H9 (cell line): Measurements from ENCODE around the gene SFI1. TPM values are rescaled to one million over a fixed set of nuclear protein-coding genes. Genes with fewer than 3 reads are reported as not detected.

Experiments used
- DNase-seq: peaks from one replicate; pipeline ENCODE4 v3.0.0-alpha.2; 2017
- H2AFZ ChIP-seq: one replicate; pipeline ENCODE4 v1.6.1; 2013; ENCODE audit warnings: mild to moderate bottlenecking, low read length, control low read depth, moderate library complexity
- H2AK5ac ChIP-seq: 2 replicates; pipeline ENCODE4 v1.6.1; 2013; ENCODE audit warnings: low read length, control low read depth, mixed read lengths; ENCODE audit not compliant: insufficient read length
- H2BK120ac ChIP-seq: one replicate; pipeline ENCODE4 v1.6.1; 2013; ENCODE audit warnings: low read depth, mild to moderate bottlenecking, low read length, control low read depth, inconsistent platforms; ENCODE audit not compliant: poor library complexity, severe bottlenecking
- H2BK12ac ChIP-seq: 2 replicates; pipeline ENCODE4 v1.6.1; 2013; ENCODE audit warnings: low read length, control low read depth, mixed read lengths, low read depth; ENCODE audit not compliant: insufficient read length
- H2BK15ac ChIP-seq: 2 replicates; pipeline ENCODE4 v1.6.1; 2013; ENCODE audit warnings: low read depth, low read length, control low read depth
- H2BK20ac ChIP-seq: one replicate; pipeline ENCODE4 v1.6.1; 2013; ENCODE audit warnings: low read depth, mild to moderate bottlenecking, low read length, control low read depth, inconsistent platforms; ENCODE audit not compliant: poor library complexity, severe bottlenecking
- H2BK5ac ChIP-seq: 2 replicates; pipeline ENCODE4 v1.6.1; 2013; ENCODE audit warnings: low read length, control low read depth, mixed read lengths; ENCODE audit not compliant: insufficient read length
- H3K14ac ChIP-seq: 2 replicates; pipeline ENCODE4 v1.6.1; 2013; ENCODE audit warnings: low read length, control low read depth; ENCODE audit not compliant: insufficient read depth
- H3K18ac ChIP-seq: 2 replicates; pipeline ENCODE4 v1.6.1; 2013; ENCODE audit warnings: low read depth, mild to moderate bottlenecking, mixed read lengths, low read length, control low read depth; ENCODE audit not compliant: insufficient read length
- H3K23ac ChIP-seq: 2 replicates; pipeline ENCODE4 v1.6.1; 2013; ENCODE audit warnings: low read length, control low read depth, mixed read lengths, low read depth; ENCODE audit not compliant: insufficient read length
- H3K23me2 ChIP-seq: 2 replicates; pipeline ENCODE4 v1.6.1; 2013; ENCODE audit warnings: low read depth, mild to moderate bottlenecking, mixed read lengths, low read length, control low read depth; ENCODE audit not compliant: insufficient read length, poor library complexity, severe bottlenecking
- H3K27ac ChIP-seq: 2 replicates; pipeline ENCODE4 v1.5.1; 2013; ENCODE audit warnings: low read length, control low read depth, mixed read lengths, low read depth; ENCODE audit not compliant: insufficient read length
- H3K27me3 ChIP-seq: 2 replicates; pipeline ENCODE4 v1.6.1; 2013; ENCODE audit warnings: low read length, control low read depth, inconsistent platforms; ENCODE audit not compliant: insufficient read depth
- H3K4ac ChIP-seq: 2 replicates; pipeline ENCODE4 v1.6.1; 2013; ENCODE audit warnings: low read depth, mild to moderate bottlenecking, control low read depth, inconsistent platforms, low read length, moderate library complexity
- H3K4me1 ChIP-seq: 2 replicates; pipeline ENCODE4 v1.6.1; 2013; ENCODE audit warnings: low read length, control low read depth, inconsistent platforms; ENCODE audit not compliant: insufficient read depth
- H3K4me2 ChIP-seq: 2 replicates; pipeline ENCODE4 v1.6.1; 2013; ENCODE audit warnings: low read length, control low read depth, mixed read lengths; ENCODE audit not compliant: insufficient read length, insufficient read depth
- H3K56ac ChIP-seq: 2 replicates; pipeline ENCODE4 v1.6.1; 2013; ENCODE audit warnings: low read depth, mild to moderate bottlenecking, mixed read lengths, low read length, control low read depth; ENCODE audit not compliant: insufficient read length
- H3K79me1 ChIP-seq: 2 replicates; pipeline ENCODE4 v1.6.1; 2013; ENCODE audit warnings: low read depth, mild to moderate bottlenecking, moderate library complexity, low read length, control low read depth, inconsistent platforms; ENCODE audit not compliant: insufficient read depth, poor library complexity, severe bottlenecking
- H3K79me2 ChIP-seq: 2 replicates; pipeline ENCODE4 v1.6.1; 2013; ENCODE audit warnings: low read length, control low read depth, inconsistent platforms; ENCODE audit not compliant: insufficient read depth
- H3K9ac ChIP-seq: 2 replicates; pipeline ENCODE4 v1.6.1; 2013; ENCODE audit warnings: low read length, control low read depth, mixed read lengths; ENCODE audit not compliant: insufficient read length; ENCODE audit errors: extremely low read depth
- H3K9me3 ChIP-seq: one replicate; pipeline ENCODE4 v1.6.1; 2013; ENCODE audit warnings: low read depth, low read length, inconsistent platforms; ENCODE audit not compliant: control insufficient read depth
- H3T11ph ChIP-seq: one replicate; pipeline ENCODE4 v1.6.1; 2013; ENCODE audit warnings: mild to moderate bottlenecking, low read length, control low read depth, inconsistent platforms
- H4K20me1 ChIP-seq: one replicate; pipeline ENCODE4 v1.6.1; 2013; ENCODE audit not compliant: control insufficient read depth, insufficient read length, insufficient read depth
- H4K5ac ChIP-seq: 2 replicates; pipeline ENCODE4 v1.6.1; 2013; ENCODE audit warnings: low read depth, mild to moderate bottlenecking, mixed read lengths, low read length, control low read depth; ENCODE audit not compliant: insufficient read length
- H4K8ac ChIP-seq: replicated peaks from 2 replicates; pipeline ENCODE4 v1.6.1; 2013; ENCODE audit warnings: low read length, control low read depth, mixed read lengths, low read depth; ENCODE audit not compliant: insufficient read length
- H4K91ac ChIP-seq: 2 replicates; pipeline ENCODE4 v1.6.1; 2013; ENCODE audit warnings: low read depth, mild to moderate bottlenecking, moderate library complexity, mixed read lengths, low read length, control low read depth; ENCODE audit not compliant: insufficient read length
- H3K27ac Mint-ChIP-seq, 3 experiments: 2 replicates in 2 of 3; 3 replicates in 1 of 3; pipeline ENCODE4 v1.8.0; 2020 to 2021; ENCODE audit warnings: mixed read lengths in 3 of 3, mild to moderate bottlenecking in 1 of 3, moderate library complexity in 1 of 3
- H3K27me3 Mint-ChIP-seq: 2 replicates; pipeline ENCODE4 v1.8.0; 2021; ENCODE audit warnings: low read depth, mild to moderate bottlenecking, moderate library complexity, mixed read lengths
- H3K36me3 Mint-ChIP-seq, 3 experiments: 2 replicates in 2 of 3; 3 replicates in 1 of 3; pipeline ENCODE4 v1.8.0; 2020 to 2021; ENCODE audit warnings: low read depth in 3 of 3, mixed read lengths in 3 of 3; ENCODE audit not compliant: insufficient read depth in 1 of 3
- H3K4me1 Mint-ChIP-seq, 2 experiments: 2 replicates each; pipeline ENCODE4 v1.8.0; 2020; ENCODE audit warnings: mixed read lengths in 2 of 2
- H3K4me3 Mint-ChIP-seq, 2 experiments: 2 replicates in 1 of 2; 3 replicates in 1 of 2; pipeline ENCODE4 v1.8.0; 2020 to 2021; ENCODE audit warnings: mild to moderate bottlenecking in 2 of 2, mixed read lengths in 2 of 2, moderate library complexity in 1 of 2
- H3K9me3 Mint-ChIP-seq, 2 experiments: 2 replicates in 1 of 2; 3 replicates in 1 of 2; pipeline ENCODE4 v1.8.0; 2020; ENCODE audit warnings: mild to moderate bottlenecking in 2 of 2, mixed read lengths in 2 of 2, moderate library complexity in 1 of 2
- CTCF ChIP-seq: fragments of 200-600 bp; sonication (generic); conservative IDR thresholded peaks from 3 replicates; pipeline ENCODE4 v1.8.0; 2021; ENCODE audit warnings: antibody characterized with exemption, mild to moderate bottlenecking
- WGBS: extraction: QIAGEN DNeasy Blood & Tissue Kit; methylation state at CpG from one replicate; pipeline ENCODE4 v1.1.7; 2013; ENCODE audit warnings: missing lambda C conversion rate, low lambda C conversion rate, mixed read lengths; ENCODE audit not compliant: insufficient read length; ENCODE audit errors: extremely low coverage; 5-methylcytosine and 5-hydroxymethylcytosine counted together
- total RNA-seq: library from RNA; stranded (reverse); gene quantifications from 2 replicates; pipeline ENCODE4 v1.2.1, GENCODE V29; 2021

Gene SFI1
- total RNA-seq, 1 experiment from 2014 or later = 26.4 TPM

- no peak overlapping the region for H3K4ac ChIP-seq
- Mint-ChIP-seq H3K27me3 (peaks cover 1% of the 10 kb centered on the region; the same call in 1 of the 2 replicates), H3K27ac (peak overlapping the region in 1 of 3 experiments; percentile 62; a peak in 2 of 7 replicates), H3K9me3 (no peaks in the 10 kb centered on the region; a peak in 1 of 5 replicates), H3K4me3 (no peak overlapping the region), H3K4me1 (no peaks in the 10 kb centered on the region; a peak in 1 of 4 replicates), H3K36me3 (peaks cover 0 to 8% (median 7%) of the 10 kb centered on the region in 3 experiments; a peak in 5 of 7 replicates)
- H3K79me2 ChIP-seq = no peaks in the 10 kb centered on the region
- no peak for DNase-seq
- H4K8ac ChIP-seq = no peak overlapping the region
- H3K79me1 ChIP-seq = no peaks in the 10 kb centered on the region
- no peak overlapping the region for H2BK15ac ChIP-seq
- no peak overlapping the region for H4K91ac ChIP-seq
- no peak overlapping the region for H2BK120ac ChIP-seq
- no peak overlapping the region for H2BK12ac ChIP-seq
- no peaks in the 10 kb centered on the region for H3K9me3 ChIP-seq
- H2AK5ac ChIP-seq = no peak overlapping the region
- TF ChIP-seq CTCF = no peak
- H3K9ac ChIP-seq = no peak overlapping the region
- no peaks in the 10 kb centered on the region for H4K20me1 ChIP-seq
- no peak overlapping the region for H2BK20ac ChIP-seq
- no peak overlapping the region; the same call in 1 of the 2 replicates for H3K14ac ChIP-seq
- H3K23me2 ChIP-seq = no peaks in the 10 kb centered on the region
- no peak overlapping the region for H3K56ac ChIP-seq
- no peak overlapping the region for H3K27ac ChIP-seq
- no peak overlapping the region for H3K4me2 ChIP-seq
- no peak overlapping the region for H3K23ac ChIP-seq
- H3T11ph ChIP-seq = no peak overlapping the region
- no peak overlapping the region for H3K18ac ChIP-seq
- no peaks in the 10 kb centered on the region for H3K4me1 ChIP-seq
- H2AFZ ChIP-seq = no peak overlapping the region
- WGBS = no CpG with 5 or more reads among the region's 12 CpGs
- no peaks in the 10 kb centered on the region for H3K27me3 ChIP-seq
- H4K5ac ChIP-seq = no peak overlapping the region
- H2BK5ac ChIP-seq = no peak overlapping the region
Observed at GRCh38 chr22:31612891-31613285, 116.6 kb downstream of the SFI1 start.
